KBM-7 (cell line): ENCODE measurements around the gene STEAP3.

Source experiments
- DNase-seq: peaks from one replicate; pipeline ENCODE4 v3.0.0-alpha.2; 2015
- in situ Hi-C: fragments of 300-500 bp; cut with MboI; formaldehyde crosslinking; loops from 2 replicates; pipeline ENCODE4 v1.14.3; 2020; ENCODE audit warnings: low sequenced_read_pairs, low pct_unique_long_range_greater_than_20kb, mixed read lengths

Gene STEAP3

GRCh38 chr2:119241205-119241532 lies 17.5 kb downstream of the STEAP3 start:
- no peak for DNase-seq
- in situ Hi-C loops, result no loop called here

DNA sequence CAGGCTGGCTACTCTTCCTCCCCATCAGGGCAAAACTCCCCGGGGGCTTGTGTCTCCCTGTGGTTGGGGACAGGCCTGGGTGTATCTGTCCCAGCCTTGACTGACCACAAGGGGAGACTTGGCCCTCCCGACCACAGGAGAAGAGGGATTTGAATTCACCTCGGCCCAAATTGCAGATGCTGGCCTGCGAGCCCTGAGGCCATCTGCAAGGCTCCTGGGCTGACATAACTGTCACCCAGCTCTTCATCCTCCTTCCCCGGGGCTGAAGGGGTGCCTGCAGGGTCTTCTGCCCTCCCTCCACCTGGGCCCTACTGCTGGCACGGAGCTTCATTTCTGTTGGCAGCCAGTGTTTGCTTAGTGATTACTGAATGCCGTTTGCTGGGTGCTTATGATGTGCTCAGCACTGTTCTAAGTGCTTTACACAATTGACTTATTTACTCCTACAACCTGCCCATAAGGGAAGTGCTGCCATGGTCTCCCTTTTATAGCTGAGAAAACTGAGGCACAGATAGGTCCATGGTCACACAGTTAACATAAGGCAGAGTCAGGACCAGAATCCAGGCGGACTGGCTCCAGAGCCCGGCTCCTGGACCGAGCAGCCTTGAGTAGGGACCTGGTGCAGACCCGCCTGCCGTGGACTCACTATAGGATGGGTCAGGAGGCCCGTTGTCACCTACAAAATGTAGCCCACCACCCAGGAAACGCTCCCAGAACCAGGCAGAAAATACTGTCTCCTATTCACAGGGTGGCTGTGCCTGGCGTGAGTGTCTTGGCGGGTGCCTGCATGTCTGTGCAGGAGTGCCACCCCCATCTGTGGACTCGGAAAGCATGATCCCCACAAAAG lies 18.9 kb downstream of the STEAP3 start:
- DNase-seq, result no peak
- in situ Hi-C loops, result no loop called here

DNA sequence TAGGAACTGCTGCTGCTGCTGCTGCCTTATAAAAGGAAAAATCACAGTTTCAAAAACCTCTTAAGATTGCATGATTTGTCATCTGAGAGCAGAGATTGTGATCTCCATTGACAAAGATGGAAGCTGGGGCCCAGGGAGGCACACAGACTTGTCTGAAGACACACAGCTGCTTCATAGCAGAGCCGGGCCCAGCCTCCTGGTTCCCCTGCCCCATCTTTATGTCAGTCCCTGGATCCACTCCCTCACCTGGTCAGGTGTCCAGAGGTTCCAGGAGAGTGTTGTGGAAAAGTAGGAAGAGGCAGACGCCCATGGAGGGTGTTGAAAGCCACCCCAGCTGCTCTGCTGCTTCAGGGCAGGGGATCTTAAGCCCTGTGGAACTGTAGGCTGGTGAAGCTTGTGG lies 20.0 kb downstream of the STEAP3 start:
- DNase-seq, result no peak
- in situ Hi-C loops, result no loop called here

- no peak for DNase-seq
- in situ Hi-C loops, result no loop called here
These were observed 21.6 kb downstream of the STEAP3 start for GRCh38 chr2:119245076-119245840.

GRCh38 chr2:119245841-119246230 lies 22.2 kb downstream of the STEAP3 start:
- in situ Hi-C loops, result no loop called here
- DNase-seq, result no peak

DNA sequence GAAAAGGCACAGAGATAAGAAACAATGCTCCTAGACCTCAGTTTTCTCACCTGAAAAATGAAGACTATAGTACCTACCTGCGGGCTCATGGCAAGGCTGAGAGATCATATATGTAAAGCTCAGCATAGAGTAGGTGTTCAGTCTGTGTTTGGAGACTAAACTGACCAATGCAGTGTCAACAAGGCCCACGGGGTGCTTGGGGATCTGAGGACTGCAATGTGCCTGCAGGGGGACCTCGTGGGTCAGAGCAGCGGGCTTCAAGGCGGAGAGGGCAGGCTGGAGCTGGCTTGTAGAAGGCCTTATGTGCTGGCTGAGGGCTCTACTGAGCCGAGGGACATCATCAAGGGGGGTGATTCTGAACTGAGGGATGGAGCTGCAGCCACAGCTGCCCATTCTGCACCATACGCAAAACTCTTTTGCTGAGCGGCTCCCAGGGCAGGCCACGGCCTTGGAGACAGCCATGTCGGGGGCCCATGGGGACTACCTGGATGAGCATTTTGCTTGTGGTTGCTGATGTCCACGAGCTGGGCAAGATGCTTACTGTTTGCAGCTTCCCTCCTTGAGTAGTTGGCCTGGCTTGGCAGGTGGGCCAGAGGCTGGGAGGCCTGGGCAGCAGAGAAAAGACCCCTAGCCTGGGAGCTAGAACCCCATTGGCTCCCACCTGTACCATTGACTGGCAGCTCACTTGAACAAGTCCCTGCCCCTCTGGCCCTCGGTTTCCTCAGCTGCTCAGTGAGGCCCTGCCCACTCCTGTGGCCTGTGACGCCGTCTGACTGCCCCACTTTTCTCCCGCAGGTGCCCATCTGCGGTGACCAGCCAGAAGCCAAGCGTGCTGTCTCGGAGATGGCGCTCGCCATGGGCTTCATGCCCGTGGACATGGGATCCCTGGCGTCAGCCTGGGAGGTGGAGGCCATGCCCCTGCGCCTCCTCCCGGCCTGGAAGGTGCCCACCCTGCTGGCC lies 23.5 kb downstream of the STEAP3 start:
- in situ Hi-C loops, result no loop called here
- DNase-seq, result no peak

- DNase-seq, result no peak
- in situ Hi-C loops, result no loop called here
These were observed 24.2 kb downstream of the STEAP3 start for GRCh38 chr2:119247844-119248271.

DNA sequence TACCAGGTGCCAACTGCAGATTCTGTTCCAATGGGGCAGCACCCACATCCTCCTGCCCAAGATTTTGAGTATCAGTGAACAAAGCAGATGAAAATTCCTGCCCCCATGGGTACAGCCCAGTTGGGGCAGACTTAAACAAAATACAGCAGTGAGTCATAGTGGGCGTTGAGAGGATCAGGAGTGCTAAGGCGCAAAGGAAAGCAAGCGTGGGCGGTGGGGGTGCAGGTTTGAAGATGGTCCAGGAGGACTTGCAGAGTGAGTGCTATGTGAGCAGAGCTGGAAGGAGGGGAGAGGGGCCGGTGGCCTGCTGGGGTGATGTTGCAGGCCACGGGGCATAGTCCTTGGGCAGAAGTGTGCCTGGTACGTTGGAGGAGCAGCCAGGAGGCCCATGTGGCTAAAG lies 24.7 kb downstream of the STEAP3 start:
- no peak for DNase-seq
- in situ Hi-C loops, result no loop called here

- no peak for DNase-seq
- in situ Hi-C loops, result no loop called here
These were observed 25.1 kb downstream of the STEAP3 start for GRCh38 chr2:119248751-119249150.

DNA sequence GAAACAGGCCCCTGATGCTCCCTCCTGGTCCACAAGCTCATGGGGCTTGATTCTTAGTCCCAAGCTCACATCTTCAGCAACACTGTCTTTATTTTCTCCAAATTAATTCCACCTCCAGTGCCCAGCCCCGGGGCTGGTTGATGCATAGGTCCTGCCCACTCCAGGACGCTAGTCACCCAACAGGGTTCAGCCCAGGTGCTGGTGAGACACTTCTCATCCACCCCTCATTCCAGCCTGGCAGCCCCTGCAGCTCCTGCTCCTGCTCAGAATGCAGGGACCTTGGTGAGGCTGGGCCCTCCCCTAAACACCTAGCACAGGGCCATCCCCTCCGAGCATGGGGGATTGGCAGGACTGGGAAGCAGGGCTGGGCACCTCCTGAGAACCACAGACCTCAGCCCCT lies 25.7 kb downstream of the STEAP3 start:
- in situ Hi-C loops, result no loop called here
- no peak for DNase-seq

- in situ Hi-C loops, result no loop called here
- no peak for DNase-seq
These were observed 26.5 kb downstream of the STEAP3 start for GRCh38 chr2:119249855-119250717.

DNA sequence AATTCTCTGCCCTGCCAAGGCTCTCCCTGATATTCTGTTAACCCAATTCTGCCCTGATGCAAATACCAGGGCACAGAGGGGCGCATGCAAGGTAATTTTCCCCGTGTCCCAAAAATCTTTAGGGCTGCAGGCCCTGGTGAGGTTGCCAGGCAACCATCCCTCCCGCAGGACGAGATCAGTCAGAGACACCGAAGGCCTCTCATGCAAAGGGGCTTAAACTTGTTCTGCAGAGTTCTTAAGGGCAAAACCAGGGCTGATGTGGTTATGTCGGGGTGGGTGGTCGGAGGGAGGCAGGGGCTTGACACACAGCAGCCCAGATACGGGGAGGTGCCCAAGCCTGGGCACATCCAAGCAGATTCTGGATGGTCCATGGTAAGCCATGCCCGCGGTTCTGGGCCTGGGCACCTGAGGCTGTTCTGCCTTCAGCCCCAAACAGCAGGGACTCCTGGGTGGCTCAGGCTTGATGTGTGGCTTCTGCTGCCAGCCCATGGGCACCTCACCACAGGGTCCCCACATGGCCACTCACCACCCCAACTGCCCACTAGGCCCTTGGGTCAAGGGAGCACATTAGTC lies 27.2 kb downstream of the STEAP3 start:
- no peak for DNase-seq
- in situ Hi-C loops, result no loop called here

DNA sequence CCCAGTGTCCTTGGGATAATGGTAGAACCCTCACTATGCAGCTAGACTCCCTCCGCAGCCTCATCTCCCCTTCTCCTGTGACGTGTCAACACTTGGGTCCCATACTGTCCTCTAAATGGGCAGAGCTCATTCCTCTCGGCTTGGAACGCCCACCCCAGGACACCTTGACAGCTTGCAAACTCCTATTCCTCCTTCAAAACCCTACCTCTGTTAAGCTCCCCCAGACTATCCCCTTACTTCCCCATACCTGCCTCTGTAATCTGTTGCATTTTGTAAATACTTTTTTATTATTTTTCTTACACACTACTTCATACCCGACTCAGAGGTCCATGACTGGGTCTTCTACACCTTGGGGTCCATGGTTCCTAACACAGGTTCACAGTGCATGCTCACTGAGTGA lies 28.0 kb downstream of the STEAP3 start:
- in situ Hi-C loops, result no loop called here
- DNase-seq, result no peak

- in situ Hi-C loops, result no loop called here
- no peak for DNase-seq
These were observed 28.8 kb downstream of the STEAP3 start for GRCh38 chr2:119252186-119253113.

DNA sequence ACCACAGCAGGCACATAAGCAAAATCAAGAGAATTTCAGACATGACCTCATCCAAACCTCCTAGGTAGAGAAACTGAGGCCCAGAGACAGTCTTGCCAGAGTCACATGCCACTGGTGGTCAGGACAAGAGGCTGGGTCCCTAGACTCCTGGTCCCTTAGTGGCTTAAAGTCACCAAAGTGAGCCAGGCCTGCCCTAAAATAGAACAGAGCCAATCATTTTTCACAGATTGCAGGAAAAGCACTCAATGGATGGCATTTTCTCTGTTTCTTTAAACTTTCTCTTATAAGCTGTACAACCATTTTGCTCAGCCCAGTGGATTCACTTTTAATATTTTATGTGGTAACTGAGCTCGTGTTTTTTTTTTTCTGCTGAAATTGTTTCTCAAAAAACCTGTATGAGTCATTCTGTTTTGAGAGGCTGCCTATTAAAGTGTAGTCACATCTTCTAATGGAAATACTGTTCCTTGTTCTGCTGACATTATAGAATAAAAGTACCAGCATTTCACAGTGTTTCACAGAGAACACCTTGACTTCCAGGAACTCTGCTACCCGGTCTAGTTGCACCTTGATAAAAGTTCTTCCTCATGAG lies 29.6 kb downstream of the STEAP3 start:
- in situ Hi-C loops, result no loop called here
- no peak for DNase-seq

- in situ Hi-C loops, result no loop called here
- DNase-seq, result no peak
These were observed 30.3 kb downstream of the STEAP3 start for GRCh38 chr2:119253760-119254600.
